GM13977 (cell line): ENCODE results near the gene ZNF12.
A peak's percentile ranks its signal among the peaks of the same experiment; 100 is the strongest.
"Not testable (repeated sequence)": the region's sequence is repeated elsewhere in the genome, so short reads cannot be mapped to it uniquely, and the experiment has no call there.

Experiments used
- DNase-seq: peaks from one replicate; pipeline ENCODE4 v3.0.0; 2012; ENCODE audit warnings: low spot score
- in situ Hi-C: fragments of 300-500 bp; cut with MboI; formaldehyde crosslinking; loops from one replicate; pipeline ENCODE4 v1.12.0; 2022; ENCODE audit warnings: low sequenced_read_pairs, low pct_unique_long_range_greater_than_20kb, mixed read lengths, inconsistent platforms; ENCODE audit not compliant: unreplicated experiment
- TF ChIP-seq, protein P1 (sequence below): IDR thresholded peaks from 2 replicates; pipeline ENCODE4 v1.5.1; 2012; ENCODE audit warnings: mild to moderate bottlenecking, control low read depth; ENCODE audit not compliant: insufficient read depth; ENCODE audit errors: extremely low read depth, missing control alignments

Gene ZNF12

DNA sequence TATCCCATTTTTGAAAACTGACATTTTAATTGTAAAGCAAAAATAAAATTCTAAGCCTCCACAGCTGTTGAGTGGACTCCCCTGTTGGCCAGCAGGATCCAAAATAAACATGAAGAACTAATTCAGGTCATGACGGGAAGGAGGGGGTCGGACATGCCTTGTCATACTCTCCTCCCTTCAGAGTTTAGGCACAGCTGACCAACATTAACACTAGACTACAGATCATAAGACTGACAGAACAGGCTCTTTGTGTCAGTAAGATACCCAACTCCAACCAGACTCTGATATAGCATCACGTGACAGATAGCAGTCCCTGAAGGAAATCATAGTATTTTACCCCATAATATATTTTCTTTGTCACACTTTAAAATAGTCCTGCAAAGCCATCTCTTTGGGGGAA, 20.9 kb upstream of the ZNF12 start:
- TF ChIP-seq, protein P1, sequence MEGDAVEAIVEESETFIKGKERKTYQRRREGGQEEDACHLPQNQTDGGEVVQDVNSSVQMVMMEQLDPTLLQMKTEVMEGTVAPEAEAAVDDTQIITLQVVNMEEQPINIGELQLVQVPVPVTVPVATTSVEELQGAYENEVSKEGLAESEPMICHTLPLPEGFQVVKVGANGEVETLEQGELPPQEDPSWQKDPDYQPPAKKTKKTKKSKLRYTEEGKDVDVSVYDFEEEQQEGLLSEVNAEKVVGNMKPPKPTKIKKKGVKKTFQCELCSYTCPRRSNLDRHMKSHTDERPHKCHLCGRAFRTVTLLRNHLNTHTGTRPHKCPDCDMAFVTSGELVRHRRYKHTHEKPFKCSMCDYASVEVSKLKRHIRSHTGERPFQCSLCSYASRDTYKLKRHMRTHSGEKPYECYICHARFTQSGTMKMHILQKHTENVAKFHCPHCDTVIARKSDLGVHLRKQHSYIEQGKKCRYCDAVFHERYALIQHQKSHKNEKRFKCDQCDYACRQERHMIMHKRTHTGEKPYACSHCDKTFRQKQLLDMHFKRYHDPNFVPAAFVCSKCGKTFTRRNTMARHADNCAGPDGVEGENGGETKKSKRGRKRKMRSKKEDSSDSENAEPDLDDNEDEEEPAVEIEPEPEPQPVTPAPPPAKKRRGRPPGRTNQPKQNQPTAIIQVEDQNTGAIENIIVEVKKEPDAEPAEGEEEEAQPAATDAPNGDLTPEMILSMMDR = no peak
- in situ Hi-C loops = loop anchor here (10.0 kb wide), 1 partner anchor 107 kb away; no protein-coding TSS in a partner anchor
- no peak for DNase-seq

DNA sequence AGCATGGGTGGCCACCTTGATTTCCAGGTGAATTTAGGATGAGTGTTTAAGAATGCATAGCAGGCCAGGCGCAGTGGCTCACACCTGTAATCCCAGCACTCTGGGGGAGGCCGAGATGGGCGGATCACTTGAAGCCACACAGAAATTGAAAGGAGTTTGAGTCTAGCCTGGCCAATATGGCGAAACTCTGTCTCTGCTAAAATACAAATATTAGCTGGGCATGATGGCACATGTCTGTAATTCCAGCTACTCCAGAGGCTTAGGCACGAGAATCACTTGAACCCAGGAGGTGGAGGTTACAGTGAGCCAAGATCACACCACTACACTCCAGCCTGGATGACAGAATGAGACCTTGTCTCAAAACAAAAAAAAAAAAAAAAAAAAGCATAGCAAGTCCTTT, 19.6 kb upstream of the ZNF12 start:
- not testable (repeated sequence) for DNase-seq
- in situ Hi-C loops = loop anchor here (10.0 kb wide), 1 partner anchor 108 kb away; no protein-coding TSS in a partner anchor

DNA sequence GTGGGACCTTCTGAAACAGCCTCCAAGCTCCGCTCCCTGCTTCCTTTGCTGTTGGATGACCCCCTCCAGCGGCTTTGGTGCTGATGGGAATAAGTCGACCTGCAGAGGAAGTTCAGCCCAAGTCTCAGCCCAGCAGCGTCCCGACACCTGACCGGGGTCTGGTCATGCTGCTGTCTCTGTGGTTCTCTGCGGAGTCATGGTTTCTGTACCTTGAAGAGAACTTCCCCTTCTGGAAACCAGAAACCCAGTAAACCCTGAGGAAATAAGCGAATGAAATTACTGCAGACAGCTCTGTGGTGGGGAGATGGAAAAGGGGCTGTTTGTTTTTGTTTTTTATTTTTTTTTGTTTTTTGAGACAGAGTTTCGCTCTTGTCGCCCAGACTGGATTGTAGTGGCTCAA, 18.3 kb upstream of the ZNF12 start:
- peak; percentile 78 for DNase-seq
- TF ChIP-seq, protein P1 = no peak
- in situ Hi-C loops = loop anchor here (10.0 kb wide), 1 partner anchor 110 kb away; no protein-coding TSS in a partner anchor

DNA sequence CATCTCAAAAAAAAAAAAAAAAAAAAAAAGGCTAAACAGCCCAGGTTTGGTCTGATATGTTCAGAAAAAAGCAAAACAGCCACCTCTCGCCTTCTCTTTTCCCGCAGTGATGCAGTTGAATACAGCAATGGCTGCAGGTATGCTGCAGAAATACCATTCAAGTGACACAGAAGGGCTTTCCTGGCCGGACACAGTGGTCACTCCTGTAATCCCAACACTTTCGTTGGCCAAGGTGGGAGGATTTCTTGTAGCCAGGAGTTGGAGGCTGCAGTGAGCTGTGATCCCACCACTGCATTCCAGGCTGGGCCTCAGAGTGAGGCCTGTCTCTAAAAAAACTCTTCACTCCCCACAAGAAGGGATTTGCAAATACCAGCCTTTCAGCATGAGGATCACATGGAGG, 17.6 kb upstream of the ZNF12 start:
- in situ Hi-C loops = loop anchor here (10.0 kb wide), 1 partner anchor 110 kb away; no protein-coding TSS in a partner anchor

DNA sequence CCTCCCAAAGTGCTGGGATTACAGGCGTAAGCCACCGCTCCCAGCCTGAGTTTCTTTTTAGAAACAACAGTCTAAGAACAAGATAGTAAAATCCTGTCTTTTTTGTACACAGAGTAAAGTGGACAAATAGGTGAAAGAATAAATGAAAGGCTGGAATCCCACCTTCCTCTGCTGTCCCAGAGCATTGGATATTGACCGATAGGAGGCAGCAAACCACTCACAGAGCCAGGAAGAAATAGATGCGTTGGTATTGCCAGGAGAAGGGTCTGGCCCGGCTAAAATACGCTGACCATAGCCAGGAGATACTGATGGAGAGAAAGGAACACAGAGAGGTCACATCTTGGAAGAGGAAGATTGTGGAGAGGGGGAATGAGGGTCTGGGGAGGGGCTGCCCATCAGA, 11.4 kb upstream of the ZNF12 start:
- TF ChIP-seq, protein P1 = peak; percentile 19
- in situ Hi-C loops = no loop called here
- no peak for DNase-seq

More for the DNA sequence above, 17.6 kb upstream of the ZNF12 start:
- not testable (repeated sequence) for DNase-seq

DNA sequence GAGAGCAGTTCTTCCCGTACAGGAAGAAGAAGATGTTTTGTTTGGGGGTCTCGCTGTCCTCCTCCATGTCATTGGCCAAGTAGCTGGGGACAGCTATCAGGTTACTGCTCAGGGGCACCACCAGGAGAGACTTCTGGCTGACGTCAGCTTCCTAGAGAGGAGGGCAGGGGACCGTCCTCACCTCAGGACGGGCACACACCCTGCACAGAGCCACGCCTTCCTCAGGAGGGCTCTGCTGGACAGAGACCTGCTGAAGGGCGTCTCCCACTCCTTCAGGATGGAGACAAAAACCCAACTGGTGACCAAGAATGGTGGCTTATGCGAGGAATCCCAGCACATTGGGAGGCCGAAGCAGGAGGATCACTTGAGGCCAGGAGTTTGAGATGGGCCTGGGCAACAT, 9.2 kb upstream of the ZNF12 start:
- in situ Hi-C loops, DNase-seq: not testable (repeated sequence)

DNA sequence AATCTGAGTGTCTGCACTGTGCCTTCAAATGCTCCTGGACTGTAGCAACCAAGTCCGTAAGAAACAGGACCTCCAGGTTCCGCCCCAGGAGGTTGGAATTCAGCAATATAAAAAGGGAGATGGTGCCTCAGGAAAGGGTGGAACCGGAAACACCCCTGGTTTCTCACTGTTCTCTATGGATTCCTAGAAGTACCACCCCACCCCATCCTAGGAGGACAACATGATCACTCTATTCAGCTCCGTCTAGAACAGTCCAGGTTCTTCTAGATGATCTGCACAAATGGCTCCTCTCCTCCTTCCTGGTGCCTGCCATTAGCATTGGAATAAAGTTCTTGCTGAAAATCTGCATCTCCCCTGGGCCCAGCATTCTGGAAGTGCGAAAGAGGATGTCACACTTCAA, 7.6 kb upstream of the ZNF12 start:
- TF ChIP-seq, protein P1 = no peak
- DNase-seq = no peak
- in situ Hi-C loops = no loop called here

DNA sequence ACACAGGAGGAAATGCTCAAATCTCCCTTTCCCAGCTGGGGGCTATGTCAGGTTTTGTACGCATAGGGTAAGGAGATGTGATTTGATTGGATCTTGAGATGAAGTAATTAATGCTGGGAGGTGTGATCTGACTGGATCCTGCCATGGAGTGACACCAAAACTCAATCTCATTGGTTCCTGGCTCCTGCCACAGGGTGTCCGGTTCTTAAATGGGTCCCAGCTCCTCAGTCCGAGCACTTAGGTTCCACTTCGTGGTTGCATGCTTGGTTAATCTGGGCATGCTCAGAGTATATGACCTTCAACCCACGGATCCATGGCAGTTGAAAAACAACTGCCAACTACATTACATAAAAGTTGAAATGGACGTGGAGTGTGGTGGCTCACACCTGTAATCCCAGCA, 3.1 kb upstream of the ZNF12 start:
- in situ Hi-C loops = no loop called here
- no peak for DNase-seq
- TF ChIP-seq, protein P1 = no peak
